Activated CD8-positive, alpha-beta memory T cell treated with anti-CD3 and anti-CD28 coated beads, Interleukin-2, amount 50 U/mL, for 24 hours (primary cell): ENCODE measurements around the gene CUBN.

Experiments used
- DNase-seq: peaks from one replicate; pipeline ENCODE4 v3.0.0-alpha.2; 2020; ENCODE audit errors: extremely low read depth

Gene CUBN

GRCh38 chr10:17109046-17109445 lies 20.6 kb downstream of the CUBN start:
- no peak for DNase-seq

DNA sequence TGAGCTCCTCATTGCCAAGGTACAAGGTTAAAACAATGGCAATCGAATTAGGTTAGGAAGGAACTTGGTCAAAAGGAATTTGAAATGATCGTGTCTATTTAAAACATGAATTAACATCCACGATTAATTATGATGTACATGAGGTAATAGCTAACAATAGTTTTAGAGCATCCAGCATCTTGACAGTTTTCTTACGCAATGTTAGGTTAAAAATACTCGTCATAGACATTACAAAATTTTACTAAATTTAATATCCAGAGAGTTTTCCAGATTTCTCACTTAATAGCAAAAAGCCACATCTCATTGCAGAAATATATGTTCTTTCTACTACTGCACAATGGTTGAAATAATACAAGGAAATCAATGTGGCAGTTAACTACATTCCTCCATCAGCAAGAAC lies 22.6 kb downstream of the CUBN start:
- DNase-seq = no peak

DNA sequence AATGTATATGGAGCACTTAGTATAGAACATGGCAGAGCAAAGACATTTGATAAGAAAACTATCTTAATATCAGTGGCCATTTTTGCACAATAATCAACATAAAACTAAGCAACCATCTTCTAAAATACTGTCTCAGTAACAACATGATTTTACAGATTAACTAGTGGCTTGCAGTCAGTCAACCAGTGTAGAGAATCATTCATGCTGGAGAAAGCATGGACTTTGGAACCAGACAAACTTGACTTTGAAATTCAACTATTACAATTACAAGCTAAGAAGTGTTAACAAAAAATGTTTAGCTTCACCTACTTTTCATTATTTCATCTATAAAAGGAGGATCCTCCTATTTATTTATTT lies 27.7 kb downstream of the CUBN start:
- no peak for DNase-seq

GRCh38 chr10:17101257-17101909 lies 28.2 kb downstream of the CUBN start:
- DNase-seq = no peak

DNA sequence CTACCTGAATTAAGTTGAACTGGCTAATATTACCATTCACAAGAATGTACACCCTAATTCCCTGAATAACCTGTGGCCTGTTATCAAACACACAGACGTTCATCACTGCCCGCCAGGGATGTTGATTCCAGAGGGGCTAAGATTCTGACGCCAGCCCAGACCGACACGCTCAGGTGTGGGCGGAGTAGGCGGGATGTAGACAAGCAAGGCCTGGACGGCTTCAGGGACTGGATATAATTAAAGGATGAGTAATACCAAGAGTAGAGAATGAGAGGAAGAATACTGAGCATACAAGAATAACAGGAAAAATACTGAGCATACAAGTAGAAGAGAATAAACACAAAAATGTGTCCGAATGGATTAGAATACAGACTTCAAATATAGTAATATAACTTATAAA lies 29.0 kb downstream of the CUBN start:
- DNase-seq = no peak

GRCh38 chr10:17098012-17098411 lies 31.6 kb downstream of the CUBN start:
- DNase-seq = no peak

DNA sequence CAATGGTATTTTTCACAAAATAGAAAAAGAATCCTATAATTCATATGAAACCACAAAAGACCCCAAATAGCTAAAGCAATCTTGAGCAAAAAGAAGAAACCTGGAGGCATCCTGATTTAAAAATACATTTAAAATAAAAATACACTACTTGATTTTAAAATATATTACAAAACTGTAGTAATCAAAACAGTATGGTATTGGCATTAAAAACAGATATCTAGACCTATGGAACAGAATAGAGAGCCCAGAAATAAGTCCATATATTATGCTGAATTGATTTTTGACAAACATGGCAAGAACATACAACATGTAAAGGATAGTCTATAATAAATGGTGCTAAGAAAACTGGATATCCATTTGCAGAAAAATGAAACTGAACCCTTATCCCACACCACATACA lies 34.8 kb downstream of the CUBN start:
- DNase-seq = no peak

- DNase-seq = no peak
Measured at GRCh38 chr10:17092986-17093803, 36.4 kb downstream of the CUBN start.

GRCh38 chr10:17092216-17092944 lies 37.2 kb downstream of the CUBN start:
- DNase-seq = no peak

DNA sequence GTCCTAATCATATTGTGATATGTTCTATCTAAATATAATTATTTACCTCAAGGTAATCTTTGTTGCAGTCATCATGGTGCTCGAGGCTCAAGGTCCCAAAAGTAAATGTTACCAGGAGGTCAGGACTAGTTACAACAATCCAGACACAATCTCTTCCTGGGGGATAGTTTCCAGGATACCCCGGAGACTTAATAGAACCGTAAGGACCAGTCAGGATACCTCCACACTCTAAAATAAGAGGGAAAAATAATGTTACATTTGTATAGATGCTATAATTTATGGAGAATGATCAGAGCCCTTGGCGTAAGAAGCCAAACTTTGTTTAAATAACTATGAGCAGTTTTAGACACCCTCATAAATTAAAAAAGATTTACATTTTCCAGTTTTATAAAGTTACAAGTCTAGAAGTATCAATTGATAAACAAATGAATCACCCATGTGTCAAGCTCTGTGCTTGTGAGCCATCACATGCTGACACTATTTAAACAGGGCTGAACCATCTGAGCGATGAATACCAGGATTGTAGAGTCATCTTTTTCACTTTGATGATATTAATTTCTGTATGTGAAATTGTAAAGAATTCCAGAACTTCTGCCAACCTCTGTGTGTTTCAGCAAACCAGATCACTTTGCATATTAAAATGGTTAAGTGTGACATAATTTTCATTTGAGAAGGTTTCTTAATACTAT lies 41.3 kb downstream of the CUBN start:
- DNase-seq = no peak

GRCh38 chr10:17086865-17087367 lies 42.7 kb downstream of the CUBN start:
- DNase-seq = no peak

DNA sequence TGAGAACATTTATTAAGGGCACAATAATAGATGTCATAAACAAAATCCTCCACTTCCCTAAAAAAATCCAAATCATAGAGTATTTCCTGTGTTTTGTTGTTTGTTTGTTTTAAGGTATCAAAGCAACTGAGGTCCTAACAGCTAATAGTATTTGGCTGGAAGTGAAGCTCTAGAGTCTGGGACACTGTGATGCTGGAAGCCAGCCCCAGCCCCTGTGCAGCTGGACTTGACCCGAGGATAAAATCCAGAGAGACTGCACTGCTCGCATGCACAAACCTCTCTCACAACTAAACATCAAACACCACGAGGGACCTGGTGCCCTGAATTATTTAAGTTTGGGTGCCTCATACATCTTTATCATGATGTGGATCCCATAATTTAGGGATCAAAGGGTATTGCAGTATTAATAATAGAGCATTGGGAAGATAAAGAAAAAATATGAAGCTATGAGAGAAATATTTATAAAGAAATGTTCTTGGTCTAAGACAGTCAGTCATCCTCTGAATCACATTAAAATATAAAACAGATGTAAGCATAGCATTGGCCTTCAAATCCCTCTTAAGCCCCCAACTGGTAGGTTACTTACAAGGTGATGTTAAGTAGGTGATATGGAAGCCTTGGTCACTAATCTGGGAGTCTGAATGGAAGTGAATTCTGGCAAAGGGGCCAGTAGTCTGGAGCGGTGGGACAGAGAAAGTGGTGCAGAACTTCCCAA lies 44.4 kb downstream of the CUBN start:
- no peak for DNase-seq

DNA sequence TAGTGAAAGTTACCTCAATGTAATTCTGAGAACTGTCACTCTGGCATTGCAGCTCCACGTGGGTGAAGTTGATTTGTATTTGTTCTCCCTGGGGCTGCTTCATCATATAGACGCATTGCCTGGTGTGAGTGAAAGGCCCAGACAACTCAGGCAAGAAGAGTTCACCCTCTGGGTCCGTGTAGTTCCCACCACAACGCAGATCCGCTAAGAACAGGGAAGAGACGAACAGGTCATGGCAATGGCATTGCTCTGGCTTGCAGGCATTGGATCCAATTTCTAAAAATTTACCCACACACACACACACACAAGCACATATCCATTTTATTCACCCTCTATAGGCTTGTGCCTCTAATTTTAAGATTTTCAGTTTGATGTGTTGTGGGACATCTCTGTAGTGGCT lies 45.4 kb downstream of the CUBN start:
- DNase-seq = no peak

DNA sequence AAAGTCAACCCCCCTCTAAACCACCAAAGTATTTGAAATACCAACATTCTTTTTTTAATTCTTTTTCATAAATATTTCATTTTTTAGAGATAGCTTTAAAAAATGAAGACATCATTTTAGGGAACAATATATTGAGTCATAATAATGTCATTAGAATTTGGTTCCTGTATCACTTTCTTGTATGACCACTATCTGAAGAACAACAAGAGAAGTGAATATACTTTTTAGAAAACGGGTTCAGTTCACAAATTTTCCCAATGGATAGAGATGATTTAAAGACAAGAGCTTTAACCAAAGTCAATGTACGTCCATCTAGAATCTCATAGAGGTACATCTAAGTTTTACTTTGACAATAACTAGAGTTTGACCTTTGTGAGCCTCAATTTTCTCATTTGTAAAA lies 48.2 kb downstream of the CUBN start:
- no peak for DNase-seq

GRCh38 chr10:17077890-17078289 lies 51.7 kb downstream of the CUBN start:
- DNase-seq = no peak

- no peak for DNase-seq
Measured at GRCh38 chr10:17077346-17077781, 52.2 kb downstream of the CUBN start.

DNA sequence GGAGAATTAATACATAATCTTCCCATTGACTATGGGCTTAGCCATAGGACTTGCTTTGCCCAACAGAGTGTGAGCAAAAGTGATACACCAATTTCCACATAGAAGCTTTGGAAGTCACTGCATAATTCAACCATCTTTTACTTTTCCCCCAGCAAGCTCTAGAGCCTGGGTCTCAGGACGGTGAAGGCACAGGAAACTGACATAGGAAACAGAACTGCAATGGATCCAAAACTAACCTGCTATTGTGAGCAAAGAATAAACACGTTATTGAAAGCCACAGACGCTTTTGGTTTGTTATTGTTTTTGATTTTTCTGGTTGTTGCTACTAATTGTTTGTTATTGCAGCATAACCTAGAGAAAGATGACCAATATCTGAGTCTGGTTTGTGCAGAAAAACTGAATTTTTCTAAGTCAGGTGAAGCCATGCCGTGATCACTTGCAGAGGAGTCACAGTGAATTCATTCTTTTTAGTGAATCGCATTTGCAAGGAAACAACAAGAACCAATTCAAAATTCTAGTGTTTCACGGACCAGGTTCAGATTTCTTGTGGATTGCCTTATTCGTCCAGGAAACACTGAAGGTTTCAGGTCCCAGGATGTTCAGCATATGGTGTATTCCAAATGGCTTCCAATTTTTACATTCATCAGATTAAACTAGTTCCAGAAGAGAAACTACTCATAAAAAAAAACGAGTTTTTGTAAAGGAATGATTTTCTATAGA lies 52.8 kb downstream of the CUBN start:
- DNase-seq = no peak

DNA sequence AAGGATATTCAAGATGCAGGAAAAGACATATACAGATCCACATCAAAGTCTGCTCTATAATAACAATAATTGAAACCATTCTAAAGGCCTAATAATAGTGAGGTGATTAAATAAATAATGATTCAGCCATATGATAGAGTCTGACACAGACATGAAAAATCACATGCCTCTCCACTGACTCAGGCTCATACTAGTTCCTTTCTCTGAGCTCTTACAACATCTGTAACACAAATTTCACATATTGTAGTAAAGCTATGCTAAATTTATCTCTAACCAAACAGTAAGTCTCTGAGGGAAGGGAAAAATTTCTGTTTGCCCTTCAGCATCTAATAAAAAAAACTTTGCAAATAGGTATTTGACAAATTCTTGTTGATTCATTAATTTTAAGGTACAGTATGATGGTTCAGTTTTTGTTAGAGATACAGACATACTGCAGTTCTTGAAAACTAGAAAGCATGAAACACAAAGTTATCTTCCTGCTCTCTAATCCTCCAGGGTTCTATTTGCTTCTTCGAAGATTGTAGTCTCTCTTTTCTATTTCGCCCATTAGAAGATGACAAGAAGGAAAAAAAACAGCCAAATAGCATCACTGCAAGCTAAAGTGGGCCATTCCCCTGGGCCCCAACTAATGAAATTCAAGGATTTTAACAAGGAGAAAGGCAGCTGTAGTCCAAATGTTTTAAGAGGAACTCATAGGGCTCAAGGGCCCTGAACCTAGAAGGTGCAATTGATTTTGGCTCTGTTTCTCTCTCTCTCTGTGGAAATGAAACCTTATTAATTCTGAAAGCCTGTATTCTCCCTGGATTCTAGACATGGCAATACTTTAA lies 53.9 kb downstream of the CUBN start:
- DNase-seq = no peak

- no peak for DNase-seq
Measured at GRCh38 chr10:17074541-17074847, 55.1 kb downstream of the CUBN start.
